Activated CD4-positive, CD25-positive, alpha-beta regulatory T cell (primary cell): ENCODE results near the gene STOM.
"Not testable (repeated sequence)": the region's sequence is repeated elsewhere in the genome, so short reads cannot be mapped to it uniquely, and the experiment has no call there.

Source experiments
- DNase-seq, 4 experiments: peaks; one replicate each; lab custom pipeline; 2025; lab: John Stamatoyannopoulos, UW

The STOM gene

GRCh38 chr9:121300283-121301119, 69.5 kb downstream of the STOM start:
- DNase-seq = no peak

GRCh38 chr9:121299467-121300282, 70.4 kb downstream of the STOM start:
- DNase-seq = no peak

- no peak for DNase-seq
These were observed 71.2 kb downstream of the STOM start for GRCh38 chr9:121298689-121299466.

DNA sequence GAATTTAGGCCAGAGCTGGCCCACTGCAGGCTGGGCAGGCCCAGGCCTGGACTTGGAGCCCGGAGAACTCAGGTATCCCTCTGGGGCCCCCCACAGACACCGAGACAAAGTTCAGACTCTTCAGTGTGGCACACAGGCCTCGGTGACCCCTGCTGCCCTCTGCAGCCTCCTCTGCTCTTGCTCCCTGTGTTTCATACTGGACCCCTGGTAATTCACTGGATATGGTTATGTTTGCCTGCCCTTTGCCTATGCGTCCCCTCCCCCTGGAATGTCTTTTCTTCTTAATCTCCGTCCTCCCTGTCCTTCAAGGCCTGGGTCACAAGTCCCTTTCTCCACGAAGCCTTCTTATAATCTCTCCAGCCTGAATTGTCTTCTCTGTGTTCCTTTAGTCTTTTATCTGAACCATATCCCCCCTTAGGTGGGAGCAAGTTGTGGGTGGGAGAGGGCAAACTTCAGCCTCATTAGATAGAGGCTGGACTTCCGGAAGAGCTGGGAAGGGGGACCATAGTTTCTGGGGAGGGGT, 72.0 kb downstream of the STOM start:
- no peak for DNase-seq

DNA sequence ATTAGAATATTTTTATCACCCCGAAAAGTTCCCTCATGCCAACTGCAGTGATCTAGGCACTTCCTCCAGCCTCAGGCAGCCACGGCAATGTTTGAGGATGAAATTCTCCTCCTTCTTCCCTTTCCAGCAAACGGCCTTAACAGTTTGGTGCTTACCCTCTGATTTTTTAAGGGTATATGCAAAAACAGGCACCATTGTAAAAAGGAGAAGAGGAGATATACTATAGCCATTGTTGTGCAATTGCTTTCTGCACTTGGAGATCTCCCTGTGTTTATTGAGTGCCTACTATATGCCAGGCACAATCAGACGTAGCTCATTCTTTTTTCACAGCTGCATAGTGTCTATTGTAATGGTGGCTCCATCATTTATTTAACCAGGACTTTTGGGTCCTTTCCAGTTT, 72.7 kb downstream of the STOM start:
- no peak for DNase-seq

DNA sequence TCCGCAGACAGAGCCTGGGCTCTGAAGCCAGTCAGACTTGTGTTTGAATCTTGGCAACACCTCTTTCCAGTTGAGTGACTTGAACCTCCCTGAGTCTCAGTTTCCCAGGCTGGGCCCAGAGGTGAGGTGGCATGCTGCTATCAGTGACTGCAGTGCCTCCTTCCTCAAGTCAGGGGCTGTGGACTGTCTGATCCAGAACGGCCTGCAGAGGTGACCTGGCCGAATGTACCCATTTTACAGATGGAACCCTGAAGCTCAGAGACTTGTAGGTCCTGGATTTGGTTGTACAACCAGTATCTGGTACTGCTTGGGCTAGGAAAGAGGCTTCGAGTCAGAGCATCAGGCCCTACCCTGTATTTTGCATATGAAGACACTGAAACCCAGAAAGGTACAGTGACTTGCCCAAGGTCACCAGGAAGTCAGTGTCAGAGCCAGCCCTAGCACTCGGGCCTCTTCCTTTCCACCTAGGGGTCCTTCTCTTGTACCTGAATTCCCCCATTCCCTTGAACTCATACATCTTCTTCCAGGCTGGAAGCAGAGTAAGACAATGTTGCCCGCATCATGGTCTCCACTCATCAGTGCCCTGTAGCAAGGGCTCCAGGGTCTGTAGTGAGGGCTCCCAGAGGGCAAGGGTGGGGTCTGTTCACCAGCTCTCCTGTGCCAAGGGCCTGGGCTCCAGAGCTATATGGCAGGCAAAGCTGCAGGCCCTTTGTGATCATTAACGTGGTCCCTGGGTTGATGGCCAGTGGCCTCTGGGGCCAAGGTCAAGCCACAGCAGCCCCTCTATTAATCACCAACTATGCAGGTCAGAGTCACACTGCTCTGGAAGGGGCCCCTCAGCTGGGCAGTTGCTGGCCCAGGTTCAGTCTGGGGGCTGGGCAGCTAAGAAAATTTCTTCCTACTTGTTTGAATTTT, 73.6 kb downstream of the STOM start:
- DNase-seq = no peak

GRCh38 chr9:121295662-121296191, 74.3 kb downstream of the STOM start:
- no peak for DNase-seq

DNA sequence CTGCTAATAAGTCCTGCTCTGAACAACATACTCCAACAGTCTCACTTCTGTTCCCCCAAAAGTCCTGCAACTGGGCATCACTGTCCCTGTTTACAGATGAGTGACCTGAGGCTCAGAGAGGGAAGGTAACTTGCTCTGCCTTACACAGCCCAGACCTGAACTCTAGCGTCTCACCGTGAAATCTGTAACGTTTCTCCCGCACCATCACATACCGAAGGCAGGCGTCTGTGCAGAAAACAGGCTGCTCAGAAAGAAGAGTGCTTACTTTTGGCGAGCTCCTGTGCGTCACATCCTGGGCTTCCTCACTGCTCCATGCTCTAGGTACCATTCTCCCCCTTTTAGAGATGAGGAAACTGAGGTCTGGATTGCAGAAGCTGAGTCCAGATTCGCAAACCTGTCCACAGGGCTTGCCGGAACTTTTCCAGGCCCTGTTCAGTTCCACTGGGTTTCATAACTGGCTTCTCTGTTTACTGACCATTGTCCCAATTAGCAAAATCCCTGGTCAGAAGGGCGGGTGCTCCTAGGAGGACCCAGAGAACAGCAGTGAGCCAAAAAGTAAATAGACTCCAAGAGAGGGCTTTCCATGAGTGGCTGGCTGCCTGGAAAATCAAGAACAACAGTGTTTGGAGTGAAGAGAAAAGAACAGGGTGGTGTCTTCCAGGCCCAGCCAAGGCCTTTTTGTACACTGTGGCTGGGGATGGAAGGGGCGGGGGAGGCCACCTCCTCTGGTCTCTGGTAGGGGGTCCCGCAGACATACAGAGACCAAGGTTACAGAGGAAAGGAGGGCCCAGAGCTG, 75.0 kb downstream of the STOM start:
- no peak for DNase-seq

- no peak for DNase-seq
These were observed 75.8 kb downstream of the STOM start for GRCh38 chr9:121294151-121294743.

- DNase-seq = no peak
These were observed 77.2 kb downstream of the STOM start for GRCh38 chr9:121292801-121293241.

- no peak for DNase-seq
These were observed 78.0 kb downstream of the STOM start for GRCh38 chr9:121292051-121292450.

DNA sequence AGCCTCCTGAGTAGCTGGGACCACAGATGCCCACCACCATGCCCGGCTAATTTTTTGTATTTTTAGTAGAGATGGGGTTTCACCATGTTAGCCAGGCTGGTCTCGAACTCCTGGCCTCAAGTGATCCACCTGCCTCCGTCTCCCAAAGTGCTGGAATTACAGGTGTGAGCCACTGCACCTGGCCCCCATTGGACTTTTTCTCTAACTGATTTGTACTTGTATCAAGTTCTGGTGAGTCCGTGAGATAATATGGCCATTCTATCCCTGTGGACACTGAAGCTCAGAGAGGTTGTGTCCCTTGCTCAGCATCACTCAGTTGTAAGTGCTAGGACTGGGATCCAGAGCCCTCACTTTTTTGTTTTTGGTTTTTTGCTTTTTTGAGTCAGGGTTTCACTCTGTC, 78.5 kb downstream of the STOM start:
- DNase-seq = not testable (repeated sequence)

DNA sequence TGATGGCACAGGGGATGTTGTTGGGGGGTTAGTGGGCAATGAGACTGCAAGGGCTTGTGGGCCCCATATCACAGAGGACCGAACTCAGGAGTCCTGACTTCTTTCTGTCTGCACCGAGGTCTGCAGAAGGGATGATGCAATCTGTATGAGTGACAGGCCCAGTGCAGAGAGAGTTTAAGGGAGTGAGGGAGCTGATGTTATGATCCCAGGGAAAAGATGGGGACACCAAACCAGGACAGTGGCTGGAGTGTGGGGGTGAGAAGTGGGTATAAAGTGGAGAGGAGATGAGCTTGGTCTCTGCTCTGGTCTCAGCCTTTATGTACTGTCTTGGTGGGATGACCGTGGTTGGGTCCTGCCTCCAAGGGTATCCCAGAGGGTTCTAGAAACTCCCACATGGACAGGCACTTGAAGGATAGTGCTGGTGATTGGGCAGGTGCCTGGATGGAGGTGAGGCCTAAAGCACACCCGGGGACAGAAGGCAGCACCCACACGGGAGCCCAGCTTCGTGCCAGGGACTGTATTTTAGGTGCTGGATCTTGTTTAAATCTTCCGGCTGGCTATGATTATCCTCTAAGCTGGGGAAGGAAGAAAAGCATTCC, 80.2 kb downstream of the STOM start:
- DNase-seq = no peak

- no peak for DNase-seq
These were observed 80.9 kb downstream of the STOM start for GRCh38 chr9:121289026-121289771.
